ENCODE measurements around the gene ADAMTS12. TPM values are rescaled to one million over a fixed set of nuclear protein-coding genes. Genes with fewer than 3 reads are reported as not detected.

The ADAMTS12 gene
- total and polyA plus RNA-seq, 2 experiments from 2014 or later = 9.1 to 17.1 TPM

- H3K4me3 Mint-ChIP-seq = no peak overlapping the region
- Histone ChIP-seq H3K79me2 (replicated peaks; ENCODE audit: insufficient read depth) (no peaks in the 10 kb centered on the region), H3K27me3 (ENCODE audit: insufficient read depth) (no peaks in the 10 kb centered on the region), H3K27ac (ENCODE audit: low read depth) (no peak overlapping the region), H3K4me1 (ENCODE audit: insufficient read depth) (peaks cover 17% of the 10 kb centered on the region), H3K9me2 (ENCODE audit: insufficient read depth) (0 out of 2 replicates have a peak, but pooled peaks cover 2% of the 10 kb centered on the region), H2AFZ (no peak overlapping the region), H3F3A (replicated peaks; ENCODE audit: low read depth) (no peaks in the 10 kb centered on the region), H4K20me1 (replicated peaks; ENCODE audit: insufficient read depth) (no peaks in the 10 kb centered on the region), H3K4me3 (no peak overlapping the region), H3K36me3 (ENCODE audit: insufficient read depth) (no peaks in the 10 kb centered on the region), H3K4me2 (no peak overlapping the region)
- no peaks in the 10 kb centered on the region for H3K9me3 Mint-ChIP-seq
- no peaks in the 10 kb centered on the region for H3K27me3 Mint-ChIP-seq (ENCODE audit: insufficient read depth, low read depth, poor library complexity)
- peaks cover 19% of the 10 kb centered on the region for H3K4me1 Mint-ChIP-seq
- H3K27ac Mint-ChIP-seq = no peak overlapping the region
- no peak for DNase-seq (ENCODE audit: low spot score)
- no peak for ATAC-seq
- TF ChIP-seq STAT1 (IDR thresholded peaks at IDR 0.05; ENCODE audit: unreplicated experiment) (no peak), EZH2 (IDR thresholded peaks at IDR 0.05; ENCODE audit: low read depth, unreplicated experiment) (no peak), JUNB (IDR thresholded peaks at IDR 0.05; ENCODE audit: unreplicated experiment) (no peak), ZNF331 (CRISPR knock-in tag; IDR thresholded peaks at IDR 0.05; ENCODE audit: low read depth) (no peak), EZH2phosphoT487 (IDR thresholded peaks at IDR 0.05; ENCODE audit: unreplicated experiment) (no peak), CTCF (conservative IDR thresholded peaks at IDR 0.05; ENCODE audit: low read depth in 2 of 2) (no peak), ZNF462 (CRISPR knock-in tag; IDR thresholded peaks at IDR 0.05) (no peak), ZNF114 (CRISPR knock-in tag; IDR thresholded peaks at IDR 0.05) (no peak), NANOG (IDR thresholded peaks at IDR 0.05; ENCODE audit: borderline replicate concordance) (no peak), CREB1 (CRISPR knock-in tag; IDR thresholded peaks at IDR 0.05; ENCODE audit: low read depth) (no peak), REST (IDR thresholded peaks at IDR 0.05; ENCODE audit: unreplicated experiment) (no peak), POLR2AphosphoS5 (IDR thresholded peaks at IDR 0.05; ENCODE audit: low read depth) (no peak)
- TF ChIP-seq, protein P1, sequence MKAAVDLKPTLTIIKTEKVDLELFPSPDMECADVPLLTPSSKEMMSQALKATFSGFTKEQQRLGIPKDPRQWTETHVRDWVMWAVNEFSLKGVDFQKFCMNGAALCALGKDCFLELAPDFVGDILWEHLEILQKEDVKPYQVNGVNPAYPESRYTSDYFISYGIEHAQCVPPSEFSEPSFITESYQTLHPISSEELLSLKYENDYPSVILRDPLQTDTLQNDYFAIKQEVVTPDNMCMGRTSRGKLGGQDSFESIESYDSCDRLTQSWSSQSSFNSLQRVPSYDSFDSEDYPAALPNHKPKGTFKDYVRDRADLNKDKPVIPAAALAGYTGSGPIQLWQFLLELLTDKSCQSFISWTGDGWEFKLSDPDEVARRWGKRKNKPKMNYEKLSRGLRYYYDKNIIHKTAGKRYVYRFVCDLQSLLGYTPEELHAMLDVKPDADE (IDR thresholded peaks at IDR 0.05) = no peak
- no peaks in the 10 kb centered on the region for H3K36me3 Mint-ChIP-seq (ENCODE audit: low read depth)
These were observed 121.8 kb downstream of the ADAMTS12 start for GRCh38 chr5:33769968-33770367.

Data from GM23338 (cell line).